IMR-90 (cell line): ENCODE data around the gene WBP2. TPM values are rescaled to one million over a fixed set of nuclear protein-coding genes. Genes with fewer than 3 reads are reported as not detected.
A peak's percentile ranks its signal among the peaks of the same experiment; 100 is the strongest.
"Not testable (repeated sequence)": the region's sequence is repeated elsewhere in the genome, so short reads cannot be mapped to it uniquely, and the experiment has no call there.

Experiments used
- ATAC-seq: fragments of 200-7000 bp; cut with Tn5 transposase; 2 replicates; pipeline ENCODE4 v1.9.1; 2020; ENCODE audit warnings: low read depth, mild to moderate bottlenecking, moderate library complexity
- BruUV-seq: library from RNA; stranded (reverse); fragments of 400-500 nt; replicated peaks from 2 replicates; lab custom pipeline; 2021; lab: Mats Ljungman, UMichigan
- CTCF ChIA-PET: fragments of 300-600 bp; formaldehyde crosslinking; extraction: SDS; loops from one replicate; lab custom pipeline; 2021; ENCODE audit warnings: antibody characterized with exemption; lab: Yijun Ruan, JAX
- POLR2A ChIA-PET: fragments of 300-600 bp; sonication (Branson Sonifier 250); formaldehyde crosslinking; loops from one replicate; lab custom pipeline; 2022; ENCODE audit warnings: antibody characterized with exemption; ENCODE audit not compliant: unreplicated experiment; lab: Charles Lee
- DNase-seq: peaks from one replicate; pipeline ENCODE4 v3.0.0; 2013
- H2AFZ ChIP-seq: replicated peaks from 2 replicates; pipeline ENCODE3; 2013; ENCODE audit warnings: low read length, mild to moderate bottlenecking; ENCODE audit not compliant: poor library complexity
- H2AK5ac ChIP-seq: 2 replicates; pipeline ENCODE4 v1.6.1; 2013; ENCODE audit warnings: low read depth, low read length, inconsistent platforms
- H2AK9ac ChIP-seq: replicated peaks from 2 replicates; pipeline ENCODE3; 2013; ENCODE audit warnings: mild to moderate bottlenecking, low read depth, low read length, moderate library complexity; ENCODE audit not compliant: poor library complexity
- H2BK120ac ChIP-seq: 2 replicates; pipeline ENCODE4 v1.6.1; 2013; ENCODE audit warnings: low read depth, low read length, inconsistent platforms
- H2BK15ac ChIP-seq: 3 replicates; pipeline ENCODE4 v1.6.1; 2013; ENCODE audit warnings: low read depth, low read length, inconsistent platforms
- H2BK20ac ChIP-seq: 2 replicates; pipeline ENCODE4 v1.6.1; 2013; ENCODE audit warnings: low read depth, mild to moderate bottlenecking, inconsistent platforms, low read length, moderate library complexity
- H2BK5ac ChIP-seq: 2 replicates; pipeline ENCODE4 v1.6.1; 2013; ENCODE audit warnings: mild to moderate bottlenecking, low read depth, low read length, inconsistent platforms; ENCODE audit not compliant: poor library complexity, severe bottlenecking
- H3K14ac ChIP-seq: replicated peaks from 2 replicates; pipeline ENCODE4 v1.6.1; 2013; ENCODE audit warnings: low read depth, low read length, inconsistent platforms
- H3K18ac ChIP-seq: 2 replicates; pipeline ENCODE4 v1.6.1; 2013; ENCODE audit warnings: low read depth, low read length, control low read depth
- H3K23ac ChIP-seq: 2 replicates; pipeline ENCODE4 v1.6.1; 2013; ENCODE audit warnings: low read depth, low read length, inconsistent platforms
- H3K27ac ChIP-seq: 2 replicates; pipeline ENCODE4 v1.5.1; 2013; ENCODE audit warnings: mild to moderate bottlenecking, control low read depth, low read length; ENCODE audit not compliant: insufficient read depth
- H3K27me3 ChIP-seq: 2 replicates; pipeline ENCODE4 v1.6.1; 2013; ENCODE audit warnings: low read length; ENCODE audit not compliant: control insufficient read depth, insufficient read depth
- H3K36me3 ChIP-seq: 2 replicates; pipeline ENCODE4 v1.6.1; 2013; ENCODE audit warnings: low read length, mixed read lengths; ENCODE audit not compliant: control insufficient read depth, insufficient read depth
- H3K4ac ChIP-seq: 2 replicates; pipeline ENCODE4 v1.6.1; 2013; ENCODE audit warnings: low read depth, low read length, inconsistent platforms
- H3K4me1 ChIP-seq: 2 replicates; pipeline ENCODE4 v1.6.1; 2013; ENCODE audit warnings: low read length, mixed read lengths; ENCODE audit not compliant: control insufficient read depth, insufficient read depth
- H3K4me2 ChIP-seq: 2 replicates; pipeline ENCODE4 v1.6.1; 2013; ENCODE audit warnings: low read depth, mild to moderate bottlenecking, control low read depth, low read length, moderate library complexity
- H3K4me3 ChIP-seq: 2 replicates; pipeline ENCODE4 v1.5.1; 2013; ENCODE audit warnings: low read depth, mild to moderate bottlenecking, control low read depth, low read length, moderate library complexity; ENCODE audit not compliant: insufficient read depth
- H3K56ac ChIP-seq: 2 replicates; pipeline ENCODE4 v1.6.1; 2013; ENCODE audit warnings: low read length, inconsistent platforms; ENCODE audit not compliant: insufficient read depth; ENCODE audit errors: extremely low read depth
- H3K79me1 ChIP-seq, 2 experiments: 2 replicates each; pipeline ENCODE4 v1.6.1; 2013; ENCODE audit warnings: low read length in 2 of 2, inconsistent platforms in 1 of 2, low read depth in 1 of 2
- H3K9ac ChIP-seq: 2 replicates; pipeline ENCODE4 v1.6.1; 2013; ENCODE audit warnings: low read depth, low read length, control low read depth
- H3K9me1 ChIP-seq: 2 replicates; pipeline ENCODE4 v1.6.1; 2013; ENCODE audit warnings: low read length, inconsistent platforms; ENCODE audit not compliant: insufficient read depth
- H3K9me3 ChIP-seq: 2 replicates; pipeline ENCODE4 v1.6.1; 2013; ENCODE audit warnings: low read length; ENCODE audit not compliant: control insufficient read depth, insufficient read depth
- H4K20me1 ChIP-seq: 2 replicates; pipeline ENCODE4 v1.6.1; 2013; ENCODE audit warnings: low read length, inconsistent platforms; ENCODE audit not compliant: insufficient read depth
- H4K5ac ChIP-seq: 2 replicates; pipeline ENCODE4 v1.6.1; 2013; ENCODE audit warnings: mild to moderate bottlenecking, low read depth, low read length, control low read depth
- H4K8ac ChIP-seq, 2 experiments: 2 replicates each; pipeline ENCODE4 v1.6.1; 2013; ENCODE audit warnings: low read depth in 2 of 2, low read length in 2 of 2, control low read depth in 1 of 2, inconsistent platforms in 1 of 2
- H4K91ac ChIP-seq: 2 replicates; pipeline ENCODE4 v1.6.1; 2013; ENCODE audit warnings: low read depth, low read length, inconsistent platforms; ENCODE audit not compliant: insufficient read depth
- WGBS, 2 experiments: methylation state at CpG; one replicate each; pipeline versions ENCODE4 v1.1.5 to v1.1.7; 2013; ENCODE audit warnings: missing lambda C conversion rate in 2 of 2; ENCODE audit not compliant: insufficient read length in 1 of 2; ENCODE audit errors: extremely low coverage in 2 of 2; 5-methylcytosine and 5-hydroxymethylcytosine counted together
- dilution Hi-C: fragments of 300-500 bp; cut with HindIII; formaldehyde crosslinking; loops from one replicate; pipeline ENCODE4 v1.14.3; 2018; ENCODE audit warnings: low sequenced_read_pairs; ENCODE audit not compliant: unreplicated experiment
- in situ Hi-C: fragments of 300-500 bp; cut with MboI; formaldehyde crosslinking; loops from 3 replicates; pipeline ENCODE4 v1.14.3; 2019; ENCODE audit warnings: low sequenced_read_pairs, inconsistent platforms, mixed read lengths
- intact Hi-C: fragments of 100-400 bp; cut with micrococcal nuclease; formaldehyde crosslinking; loops from 2 replicates; pipeline ENCODE4 v1.10.0; 2022
- polyA plus RNA-seq, 3 experiments: library from polyadenylated mRNA; depleted of rRNA; stranded (reverse); fragments of >200 nt; gene quantifications; 2 replicates each; pipeline ENCODE4 v1.2.3, GENCODE V29; 2012; ENCODE audit warnings: low replicate concordance in 1 of 3
- total RNA-seq: library from RNA; depleted of rRNA; stranded (reverse); fragments of >200 nt; gene quantifications from 2 replicates; pipeline ENCODE4 v1.2.3, GENCODE V29; 2012

The WBP2 gene
- total and polyA plus RNA-seq, 2 of the 4 experiments (the other 2 are of a cell fraction) = 9.0 to 35.5 TPM

DNA sequence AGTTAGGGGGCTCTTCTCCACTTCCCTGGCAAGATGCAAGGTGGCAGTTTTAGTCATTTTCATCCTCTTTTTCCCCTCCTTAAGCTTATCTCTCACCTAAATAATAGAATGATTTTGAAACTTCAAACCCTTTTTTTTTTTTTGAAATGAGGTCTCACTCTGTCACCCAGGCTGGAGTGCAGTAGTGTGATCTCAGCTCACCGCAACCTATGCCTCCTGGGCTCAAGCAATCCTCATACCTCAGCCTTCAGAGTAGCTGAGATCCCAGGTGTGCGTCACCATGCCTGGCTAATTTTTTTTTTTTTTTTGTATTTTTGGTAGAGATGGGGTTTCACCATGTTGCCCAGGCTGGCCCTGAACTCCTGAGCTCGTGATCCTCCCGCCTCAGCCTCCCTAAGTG lies 9.8 kb upstream of the WBP2 start:
- H4K20me1 ChIP-seq, H3K56ac ChIP-seq, H3K27me3 ChIP-seq, H3K9ac ChIP-seq, H3K4me3 ChIP-seq, DNase-seq, intact Hi-C loops, H3K9me3 ChIP-seq, BruUV-seq, H2BK5ac ChIP-seq, H2BK15ac ChIP-seq, H3K4me2 ChIP-seq, ATAC-seq, H3K18ac ChIP-seq, H3K79me1 ChIP-seq, H4K5ac ChIP-seq, in situ Hi-C loops, H4K91ac ChIP-seq, H3K36me3 ChIP-seq, dilution Hi-C loops: not testable (repeated sequence)
- CTCF ChIA-PET = interaction anchor here (0.6 kb wide), 1 partner anchor 61 kb away, joined by 5 read pairs; no protein-coding TSS in a partner anchor
- H2AK9ac ChIP-seq = peak overlapping the region; percentile 2
- 0 out of 2 replicates have a peak overlapping the region, but pooled peaks have one; percentile 15 for H3K23ac ChIP-seq
- POLR2A ChIA-PET = interaction anchor here (0.6 to 1.0 kb wide), 3 partner anchors 10 to 88 kb away, joined by 3 to 13 read pairs (median 3); partner anchors contain the start of gene WBP2
- H2AK5ac ChIP-seq = peak overlapping the region; percentile 36
- H4K8ac ChIP-seq = peak overlapping the region in 1 of 2 experiments; percentile 17; a peak in 2 of 4 replicates
- H3K27ac ChIP-seq = peak overlapping the region; percentile 39; the same call in 1 of the 2 replicates
- H3K9me1 ChIP-seq = 0 out of 2 replicates have a peak, but pooled peaks cover 12% of the 10 kb centered on the region
- peak overlapping the region; percentile 47; the same call in 1 of the 2 replicates for H2BK20ac ChIP-seq
- peak overlapping the region; percentile 14 for H2AFZ ChIP-seq
- peak overlapping the region; percentile 64; the same call in 1 of the 2 replicates for H3K14ac ChIP-seq
- H3K4ac ChIP-seq = peak overlapping the region; percentile 78
- peaks cover 16% of the 10 kb centered on the region for H3K4me1 ChIP-seq
- 100% methylated on average over 2 of the region's 4 CpGs; no CpG with 5 or more reads in 1 of the 2 experiments for WGBS, 2 experiments
- H2BK120ac ChIP-seq = peak overlapping the region; percentile 33; the same call in 1 of the 2 replicates
